BE2C (cell line): ENCODE data around the gene PTCH2.
A peak's percentile ranks its signal among the peaks of the same experiment; 100 is the strongest.

Experiments
- DNase-seq: peaks from one replicate; pipeline ENCODE4 v3.0.0-alpha.2; 2020
- H3K27me3 ChIP-seq: fragments of 250-450 bp; sonication (Bioruptor Pico); 2 replicates; pipeline ENCODE4 v1.5.1; 2020; ENCODE audit warnings: mild to moderate bottlenecking
- H3K36me3 ChIP-seq: fragments of 250-450 bp; sonication (Bioruptor Pico); 2 replicates; pipeline ENCODE4 v1.5.1; 2020; ENCODE audit warnings: mild to moderate bottlenecking
- H3K4me1 ChIP-seq: fragments of 250-450 bp; sonication (Bioruptor Pico); 2 replicates; pipeline ENCODE4 v1.5.1; 2020
- H3K4me3 ChIP-seq: 2 replicates; pipeline ENCODE4 v1.5.1; 2011; ENCODE audit warnings: low read depth, low read length
- H3K9me3 ChIP-seq: fragments of 250-450 bp; sonication (Bioruptor Pico); 2 replicates; pipeline ENCODE4 v1.5.1; 2020
- TF ChIP-seq, protein P1 (sequence below): IDR thresholded peaks from 2 replicates; pipeline ENCODE4 v1.5.1; 2012; ENCODE audit warnings: mild to moderate bottlenecking, low read depth, low read length

The PTCH2 gene

DNA sequence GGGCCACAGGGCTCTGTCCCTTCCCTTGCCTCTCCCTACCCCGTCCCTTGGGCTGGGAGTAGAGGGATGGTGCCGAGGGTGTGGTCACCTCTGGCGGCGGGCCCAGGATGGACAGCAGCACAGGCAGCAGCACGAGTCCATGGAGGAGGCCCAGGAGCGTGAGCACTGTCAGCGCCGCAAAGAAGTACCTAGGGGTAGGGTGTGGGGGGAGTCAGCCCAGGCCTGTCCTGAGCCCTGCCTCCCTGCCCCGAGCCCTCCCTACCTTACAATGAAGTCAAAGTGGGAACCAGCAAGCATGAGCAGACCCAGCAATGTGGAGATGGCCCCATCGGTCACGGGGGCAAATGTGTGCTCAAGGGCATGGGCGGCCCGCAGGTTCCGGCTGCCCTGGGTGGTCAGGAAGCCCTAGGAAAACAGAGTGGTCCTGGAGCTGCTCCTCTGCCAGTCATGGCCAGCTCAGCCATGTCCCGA lies 20.0 kb downstream of the PTCH2 start:
- H3K4me3 ChIP-seq: no peak overlapping the region

DNA sequence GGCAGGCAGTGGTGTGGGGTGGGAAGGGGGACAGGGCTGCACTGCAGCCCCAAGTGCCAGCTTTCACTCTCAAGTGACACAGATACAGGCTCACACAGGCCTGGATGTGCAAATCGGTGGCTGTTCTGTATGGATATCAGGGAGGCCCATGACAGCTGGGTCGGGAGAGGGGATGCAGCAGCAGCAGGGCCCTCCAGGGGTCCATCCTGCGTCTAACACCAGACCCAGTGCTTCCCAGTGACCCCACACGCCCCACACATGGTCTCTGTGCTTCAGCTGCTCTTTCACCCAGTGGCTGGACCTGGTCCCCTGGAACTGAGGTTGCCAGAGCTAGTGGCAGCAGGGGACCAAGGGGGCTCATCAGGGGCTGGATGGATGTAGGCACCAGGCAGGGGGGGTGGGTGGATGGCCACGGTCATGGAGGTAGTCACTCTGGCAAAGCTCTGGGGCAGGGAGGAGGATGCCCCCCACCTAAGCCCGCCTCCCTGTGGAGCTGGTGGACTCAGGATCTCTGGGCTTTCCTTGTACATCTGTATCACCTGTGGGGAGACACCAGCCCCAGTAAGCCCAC lies 20.8 kb downstream of the PTCH2 start:
- DNase-seq: no peak
- Histone ChIP-seq H3K36me3 (no peaks in the 10 kb centered on the region), H3K27me3 (no peaks in the 10 kb centered on the region), H3K4me1 (no peaks in the 10 kb centered on the region), H3K9me3 (no peaks in the 10 kb centered on the region), H3K4me3 (no peak overlapping the region)
- TF ChIP-seq, protein P1, sequence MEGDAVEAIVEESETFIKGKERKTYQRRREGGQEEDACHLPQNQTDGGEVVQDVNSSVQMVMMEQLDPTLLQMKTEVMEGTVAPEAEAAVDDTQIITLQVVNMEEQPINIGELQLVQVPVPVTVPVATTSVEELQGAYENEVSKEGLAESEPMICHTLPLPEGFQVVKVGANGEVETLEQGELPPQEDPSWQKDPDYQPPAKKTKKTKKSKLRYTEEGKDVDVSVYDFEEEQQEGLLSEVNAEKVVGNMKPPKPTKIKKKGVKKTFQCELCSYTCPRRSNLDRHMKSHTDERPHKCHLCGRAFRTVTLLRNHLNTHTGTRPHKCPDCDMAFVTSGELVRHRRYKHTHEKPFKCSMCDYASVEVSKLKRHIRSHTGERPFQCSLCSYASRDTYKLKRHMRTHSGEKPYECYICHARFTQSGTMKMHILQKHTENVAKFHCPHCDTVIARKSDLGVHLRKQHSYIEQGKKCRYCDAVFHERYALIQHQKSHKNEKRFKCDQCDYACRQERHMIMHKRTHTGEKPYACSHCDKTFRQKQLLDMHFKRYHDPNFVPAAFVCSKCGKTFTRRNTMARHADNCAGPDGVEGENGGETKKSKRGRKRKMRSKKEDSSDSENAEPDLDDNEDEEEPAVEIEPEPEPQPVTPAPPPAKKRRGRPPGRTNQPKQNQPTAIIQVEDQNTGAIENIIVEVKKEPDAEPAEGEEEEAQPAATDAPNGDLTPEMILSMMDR: no peak

More for the DNA sequence above, 20.0 kb downstream of the PTCH2 start:
- no peak for DNase-seq
- no peaks in the 10 kb centered on the region for H3K9me3 ChIP-seq
- no peaks in the 10 kb centered on the region for H3K4me1 ChIP-seq
- H3K27me3 ChIP-seq: no peaks in the 10 kb centered on the region
- H3K36me3 ChIP-seq: no peaks in the 10 kb centered on the region
- TF ChIP-seq, protein P1: no peak

DNA sequence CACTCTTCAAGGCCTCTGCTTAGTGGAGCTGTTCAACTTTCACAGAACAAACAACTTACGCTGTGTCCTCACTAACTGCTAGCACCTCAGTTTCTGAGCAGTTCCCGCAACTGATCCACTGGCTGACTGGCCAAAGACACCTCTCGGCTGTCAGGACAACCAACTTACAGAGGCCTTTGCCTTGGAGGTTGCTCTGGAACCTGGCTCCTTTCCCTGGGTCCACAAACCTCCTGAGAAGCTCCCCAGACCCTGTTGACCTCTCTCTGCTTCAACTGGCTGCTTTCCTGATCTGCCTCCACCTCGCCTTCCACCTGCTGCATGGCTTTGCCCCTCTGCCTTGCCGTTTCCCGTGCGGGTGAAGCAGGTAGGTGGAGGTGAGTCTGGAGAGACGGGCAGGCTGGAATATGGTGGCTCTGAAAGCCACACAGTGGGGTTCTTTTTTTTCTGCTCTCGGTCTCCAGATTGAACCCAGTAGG lies 21.8 kb downstream of the PTCH2 start:
- H3K4me3 ChIP-seq: no peak overlapping the region
- H3K9me3 ChIP-seq: no peaks in the 10 kb centered on the region
- TF ChIP-seq, protein P1: no peak
- H3K27me3 ChIP-seq: no peaks in the 10 kb centered on the region
- no peak for DNase-seq
- no peaks in the 10 kb centered on the region for H3K4me1 ChIP-seq
- H3K36me3 ChIP-seq: no peaks in the 10 kb centered on the region

DNA sequence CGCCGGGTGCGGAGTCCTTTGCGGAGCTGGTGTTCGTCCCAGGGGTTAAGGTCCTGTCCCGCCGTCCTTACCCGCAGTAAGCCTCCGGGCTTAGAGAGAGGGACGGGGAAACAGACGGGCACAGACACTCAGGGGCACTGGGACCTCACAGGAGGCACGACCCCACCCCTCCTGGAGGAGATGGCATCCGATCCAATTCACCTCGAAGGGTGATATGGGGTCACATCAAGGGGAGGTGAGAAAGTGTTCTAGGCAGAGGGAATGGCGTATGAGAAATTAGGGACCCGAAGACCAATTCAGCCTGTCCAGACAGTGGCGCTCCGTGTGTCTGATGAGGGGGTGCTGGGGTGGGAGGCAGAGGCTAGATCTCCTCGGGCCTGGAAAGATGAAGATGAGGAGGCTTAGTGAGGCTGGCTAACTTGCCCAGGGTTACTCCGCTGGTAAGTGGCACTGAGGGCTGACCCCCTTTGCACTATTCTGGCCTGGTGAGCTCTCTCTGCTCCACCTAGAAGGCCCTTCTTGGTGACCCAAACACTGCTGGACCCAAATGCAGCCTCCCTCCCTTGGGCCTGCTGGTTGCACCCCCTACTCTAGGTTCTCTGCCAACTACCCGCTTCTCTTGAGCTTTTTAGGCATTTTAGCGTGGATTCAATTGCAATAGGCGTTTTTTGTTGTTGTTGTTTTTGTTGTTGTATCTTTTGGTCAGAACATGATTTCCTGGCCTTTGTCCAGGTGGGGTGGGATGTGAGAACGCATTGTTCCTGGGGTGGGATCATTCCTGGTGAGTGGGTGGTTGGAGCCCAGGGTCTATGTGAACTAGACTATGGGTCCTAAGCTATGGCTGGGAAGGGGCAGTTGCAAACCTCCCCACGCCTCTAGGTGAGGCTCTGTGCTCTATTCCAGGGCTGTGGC lies 22.5 kb downstream of the PTCH2 start:
- peak overlapping the region; percentile 55 for H3K4me3 ChIP-seq
- TF ChIP-seq, protein P1: no peak
- no peak for DNase-seq
- no peaks in the 10 kb centered on the region for H3K27me3 ChIP-seq
- no peaks in the 10 kb centered on the region for H3K9me3 ChIP-seq
- H3K4me1 ChIP-seq: no peaks in the 10 kb centered on the region
- no peaks in the 10 kb centered on the region for H3K36me3 ChIP-seq

DNA sequence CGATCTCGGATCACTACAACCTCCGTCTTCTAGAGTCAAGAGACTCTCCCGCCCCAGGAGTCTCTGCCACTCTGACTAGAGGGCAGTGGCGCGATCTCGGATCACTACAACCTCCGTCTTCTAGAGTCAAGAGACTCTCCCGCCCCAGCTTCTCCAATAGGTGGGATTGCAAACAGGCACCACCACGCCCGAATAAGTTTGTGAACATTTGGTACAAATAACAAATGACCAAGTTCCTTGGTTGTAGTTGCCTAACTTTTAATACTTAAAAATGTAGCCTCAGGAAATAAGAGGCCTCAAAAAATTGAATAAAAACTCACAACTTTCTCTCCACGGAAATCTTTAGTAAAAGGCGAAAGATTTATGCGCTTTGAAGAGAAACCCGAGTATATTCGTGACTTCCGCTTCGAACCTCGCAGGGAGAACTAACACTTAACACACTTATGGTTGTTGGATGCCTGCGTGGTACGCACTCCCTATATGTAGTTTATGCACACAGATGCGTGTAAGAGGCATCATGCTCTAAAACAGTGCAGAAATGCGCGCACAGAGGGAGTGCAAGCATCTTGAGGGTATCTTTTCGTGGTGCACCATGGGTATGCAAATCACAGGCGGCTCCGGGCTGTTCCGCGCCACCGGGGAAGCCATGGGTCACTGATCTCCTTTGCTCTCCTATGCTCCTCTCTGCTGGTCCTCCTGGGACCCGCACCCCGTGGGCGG lies 23.3 kb downstream of the PTCH2 start:
- TF ChIP-seq, protein P1: no peak
- no peaks in the 10 kb centered on the region for H3K4me1 ChIP-seq
- H3K4me3 ChIP-seq: peak overlapping the region; percentile 55
- no peaks in the 10 kb centered on the region for H3K36me3 ChIP-seq
- no peaks in the 10 kb centered on the region for H3K27me3 ChIP-seq
- peak; percentile 73 for DNase-seq
- no peaks in the 10 kb centered on the region for H3K9me3 ChIP-seq
